Forelimb muscle (tissue), 1 donor: ENCODE measurements around the gene RBM7. TPM values are rescaled to one million over a fixed set of nuclear protein-coding genes. Genes with fewer than 3 reads are reported as not detected.

Experiments
- DNase-seq: peaks from one replicate; pipeline ENCODE4 v3.0.0-alpha.2; 2013; ENCODE audit warnings: low read depth
- polyA plus RNA-seq: library from polyadenylated mRNA; unstranded; fragments of 120-200 nt; gene quantifications from one replicate; pipeline ENCODE4 v1.2.1, GENCODE V29; 2013; ENCODE audit not compliant: insufficient read length

The RBM7 gene
- polyA plus RNA-seq, 1 donor = 24.2 TPM

DNA sequence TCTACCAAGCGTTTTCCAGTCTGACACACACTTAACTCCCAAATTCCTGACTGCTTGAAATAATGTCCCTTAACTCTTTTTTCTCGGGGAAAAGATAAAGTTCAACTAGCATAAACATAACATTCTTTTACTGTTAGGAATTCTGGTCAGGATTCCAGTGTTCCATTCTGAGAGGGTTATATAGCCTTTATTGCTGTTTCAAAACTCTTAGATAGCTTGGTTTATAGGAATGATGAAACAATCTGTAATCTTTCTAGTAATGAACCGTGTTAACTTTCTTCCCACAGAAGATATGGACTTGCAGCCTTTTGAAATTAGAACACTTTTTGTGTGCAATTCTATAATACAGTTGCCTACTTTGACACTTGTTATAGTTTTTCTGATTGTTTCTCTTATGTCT lies 47.4 kb downstream of the RBM7 start:
- no peak for DNase-seq

DNA sequence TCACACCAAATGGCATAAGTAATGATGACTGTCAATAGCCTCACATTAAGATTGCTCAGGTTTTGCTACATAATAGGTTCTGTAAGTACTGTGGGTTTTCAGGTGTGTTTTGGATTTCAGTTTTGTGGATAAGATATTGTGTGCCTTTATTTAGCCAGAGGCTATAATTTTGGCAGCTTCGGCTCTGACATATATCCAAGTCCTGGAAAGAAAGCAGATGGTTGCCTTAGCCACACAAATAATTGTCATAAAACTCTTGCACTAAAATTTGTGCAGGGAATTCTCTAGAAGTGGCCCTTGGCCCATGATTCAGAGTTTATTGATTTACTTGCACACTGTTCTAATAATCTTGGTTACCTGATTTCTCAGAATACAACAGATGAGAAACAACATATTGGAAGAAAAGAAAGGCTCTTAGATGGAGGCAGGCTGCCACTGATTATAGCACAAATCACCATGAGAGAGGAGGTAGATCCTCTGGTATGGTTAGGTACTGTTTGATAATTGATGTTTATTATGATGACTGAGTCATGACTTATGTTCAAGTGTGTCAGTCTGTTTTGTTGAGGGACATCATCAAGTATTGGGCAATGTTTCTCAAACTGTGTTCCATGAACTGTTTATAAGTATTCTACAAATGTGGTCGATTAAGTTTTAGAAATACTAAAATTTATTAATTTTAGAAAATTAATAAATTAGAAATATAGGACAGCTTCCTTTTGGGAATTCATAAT lies 48.5 kb downstream of the RBM7 start:
- DNase-seq = no peak

DNA sequence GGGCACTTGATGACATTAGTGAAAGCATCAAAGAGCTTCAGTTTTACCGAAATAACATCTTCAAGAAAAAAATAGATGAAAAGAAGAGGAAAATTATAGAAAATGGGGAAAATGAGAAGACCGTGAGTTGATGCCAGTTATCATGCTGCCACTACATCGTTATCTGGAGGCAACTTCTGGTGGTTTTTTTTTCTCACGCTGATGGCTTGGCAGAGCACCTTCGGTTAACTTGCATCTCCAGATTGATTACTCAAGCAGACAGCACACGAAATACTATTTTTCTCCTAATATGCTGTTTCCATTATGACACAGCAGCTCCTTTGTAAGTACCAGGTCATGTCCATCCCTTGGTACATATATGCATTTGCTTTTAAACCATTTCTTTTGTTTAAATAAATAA lies 49.4 kb downstream of the RBM7 start:
- no peak for DNase-seq

DNA sequence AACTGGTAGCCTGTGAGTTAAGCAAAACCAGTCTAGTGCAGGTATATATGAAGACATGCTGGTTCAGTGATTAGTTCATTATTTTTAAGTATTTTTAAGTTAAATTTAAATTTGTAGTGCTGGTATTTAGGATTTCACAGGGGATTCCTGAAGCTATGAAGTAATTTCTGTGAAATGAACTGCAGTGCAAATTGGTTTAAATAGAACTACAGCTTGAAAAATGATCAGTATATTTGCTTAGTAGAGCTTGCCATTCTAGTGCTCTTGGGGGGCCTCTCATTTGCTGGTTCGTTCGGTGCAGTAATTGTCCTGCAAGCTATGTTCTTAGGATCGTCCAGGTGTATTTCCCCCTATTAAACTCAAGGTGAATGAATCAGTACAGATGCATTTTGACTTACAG lies 51.9 kb downstream of the RBM7 start:
- DNase-seq = no peak

Other genes starting within 250 kb of the RBM7 start
- gene NNMT, start 104.3 kb upstream of the RBM7 start, polyA plus RNA-seq = 58.6 TPM
- gene C11orf71, start 155 bp upstream of the RBM7 start, polyA plus RNA-seq = 7.6 TPM
- 52.2 TPM for gene REXO2, start 38.8 kb downstream of the RBM7 start, polyA plus RNA-seq
- not detected for gene NXPE1, start 159.2 kb downstream of the RBM7 start, polyA plus RNA-seq
- not detected for gene NXPE4, start 195.1 kb downstream of the RBM7 start, polyA plus RNA-seq